Measurements from ENCODE around the gene EPAS1.

The EPAS1 gene

DNA sequence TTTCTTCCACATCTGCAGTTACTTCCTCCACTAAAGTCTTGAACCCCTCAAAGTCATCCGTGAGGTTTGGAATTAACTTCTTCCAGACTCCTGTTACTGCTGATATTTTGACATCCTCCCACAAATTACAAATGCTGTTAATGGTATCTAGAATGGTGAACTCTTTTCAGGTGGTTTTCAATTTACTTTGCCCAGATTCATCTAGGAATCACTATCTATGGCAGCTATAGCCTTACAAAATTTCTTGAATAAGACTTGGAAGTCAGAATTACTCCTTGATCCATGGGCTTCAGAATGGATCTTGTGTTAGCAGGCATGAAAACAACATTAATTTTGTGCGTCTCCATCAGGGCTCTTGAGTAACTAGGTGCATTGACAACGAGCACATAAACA is 19.9 kb downstream of the EPAS1 start:
- H3K36me3 ChIP-seq (ENCODE audit: control insufficient read depth, insufficient read depth, low read length): no peaks in the 10 kb centered on the region
- no peak overlapping the region for H3K9ac ChIP-seq (ENCODE audit: low read length)
- H3K9me3 ChIP-seq (ENCODE audit: control insufficient read depth, low read length): no peaks in the 10 kb centered on the region
- no peak overlapping the region for H3K4me3 ChIP-seq (ENCODE audit: low read length)
- peaks cover 42% of the 10 kb centered on the region for H3K4me1 ChIP-seq (ENCODE audit: control insufficient read depth, insufficient read depth, low read length)
- H3K27me3 ChIP-seq (ENCODE audit: control insufficient read depth, insufficient read depth, low read length): no peaks in the 10 kb centered on the region

DNA sequence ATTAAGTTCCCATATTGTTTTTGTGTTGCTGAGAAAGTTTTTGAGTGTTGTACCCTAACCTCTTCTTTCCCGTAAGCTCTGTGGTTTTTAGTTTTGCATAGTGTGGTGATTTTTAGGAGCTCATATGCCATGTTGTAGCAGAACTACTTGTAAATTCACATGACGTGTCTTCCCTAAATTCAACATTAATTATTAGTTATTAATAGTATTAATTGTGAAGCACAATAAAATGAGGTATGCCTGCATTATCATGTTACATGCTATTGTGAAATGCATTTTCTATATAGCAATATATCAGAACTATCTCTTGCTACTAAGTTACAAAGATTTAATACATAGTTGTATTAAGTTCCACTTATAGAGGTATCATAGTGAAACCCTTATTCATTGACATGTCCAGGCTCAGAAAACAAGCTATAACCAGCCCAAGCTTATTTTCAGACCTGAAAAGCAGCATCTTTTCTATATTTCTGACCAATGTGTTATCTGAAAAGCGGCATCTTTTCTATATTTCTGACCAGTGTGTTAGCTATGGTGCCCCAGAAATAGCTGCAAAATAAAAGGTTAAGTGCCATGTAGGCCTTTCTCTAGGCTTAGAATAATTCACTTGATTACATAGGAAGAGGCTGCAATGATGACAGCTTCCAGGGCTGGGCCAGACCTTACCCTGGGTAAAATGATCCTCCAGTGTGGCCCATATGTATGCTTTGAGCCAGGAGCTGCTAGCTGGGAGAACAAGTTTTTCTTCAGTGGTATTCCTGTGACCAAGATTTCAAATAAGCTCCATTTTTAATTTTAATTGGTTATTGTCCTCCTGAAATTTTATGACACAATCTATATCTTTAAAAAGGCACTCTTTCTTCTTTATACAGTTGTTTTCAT is 21.6 kb downstream of the EPAS1 start:
- Histone ChIP-seq H3K4me1 (ENCODE audit: control insufficient read depth, insufficient read depth, low read length) (peaks cover 50% of the 10 kb centered on the region), H3K4me3 (ENCODE audit: low read length) (no peak overlapping the region), H3K9me3 (ENCODE audit: control insufficient read depth, low read length) (no peaks in the 10 kb centered on the region), H3K27me3 (ENCODE audit: control insufficient read depth, insufficient read depth, low read length) (no peaks in the 10 kb centered on the region), H3K36me3 (ENCODE audit: control insufficient read depth, insufficient read depth, low read length) (no peaks in the 10 kb centered on the region), H3K9ac (ENCODE audit: low read length) (no peak overlapping the region)

DNA sequence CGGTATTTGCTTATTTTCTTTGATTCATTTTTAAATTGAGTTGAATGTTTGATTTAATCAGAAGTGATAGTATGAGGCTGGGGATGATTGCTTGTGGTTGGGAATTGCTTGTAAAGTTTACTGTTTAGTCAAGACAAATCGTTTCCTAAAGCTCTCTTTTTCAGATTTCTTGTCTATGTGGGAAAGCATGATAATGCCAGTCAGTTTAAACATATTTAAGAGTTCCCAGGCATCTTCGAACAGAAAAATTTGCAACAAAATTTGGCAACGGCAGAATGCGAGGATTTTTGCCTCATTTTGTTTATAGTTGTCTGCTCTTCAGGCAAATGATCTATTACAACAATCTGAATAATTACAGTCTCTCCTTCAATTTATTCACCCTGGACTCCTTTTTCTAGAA is 22.5 kb downstream of the EPAS1 start:
- Histone ChIP-seq H3K4me1 (ENCODE audit: control insufficient read depth, insufficient read depth, low read length) (peaks cover 44% of the 10 kb centered on the region), H3K9ac (ENCODE audit: low read length) (peak overlapping the region; percentile 2), H3K27me3 (ENCODE audit: control insufficient read depth, insufficient read depth, low read length) (no peaks in the 10 kb centered on the region), H3K4me3 (ENCODE audit: low read length) (no peak overlapping the region), H3K9me3 (ENCODE audit: control insufficient read depth, low read length) (no peaks in the 10 kb centered on the region), H3K36me3 (ENCODE audit: control insufficient read depth, insufficient read depth, low read length) (no peaks in the 10 kb centered on the region)

DNA sequence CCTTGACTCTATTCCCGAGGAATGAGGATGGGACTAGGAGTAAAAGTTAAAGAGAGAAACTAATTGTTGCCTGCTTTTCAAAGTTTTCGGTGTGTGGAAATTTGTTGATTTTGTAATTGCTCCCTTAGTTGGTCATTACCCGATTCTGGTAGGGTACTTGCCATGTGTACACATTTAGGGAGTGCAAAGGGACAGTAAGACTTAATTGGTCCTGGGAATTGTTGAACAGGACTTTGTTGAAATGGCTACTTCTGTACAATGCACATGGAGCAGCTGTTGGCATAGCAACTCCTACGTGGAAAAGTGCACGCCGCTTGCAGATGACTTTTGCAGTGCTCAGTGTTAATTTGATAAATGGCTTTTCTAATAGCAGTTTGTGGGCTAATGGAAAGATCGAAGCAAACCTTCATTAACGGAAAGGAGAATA is 22.9 kb downstream of the EPAS1 start:
- peak overlapping the region; percentile 2 for H3K9ac ChIP-seq (ENCODE audit: low read length)
- H3K27me3 ChIP-seq (ENCODE audit: control insufficient read depth, insufficient read depth, low read length): no peaks in the 10 kb centered on the region
- H3K4me1 ChIP-seq (ENCODE audit: control insufficient read depth, insufficient read depth, low read length): peaks cover 40% of the 10 kb centered on the region
- no peak overlapping the region for H3K4me3 ChIP-seq (ENCODE audit: low read length)
- H3K9me3 ChIP-seq (ENCODE audit: control insufficient read depth, low read length): no peaks in the 10 kb centered on the region
- no peaks in the 10 kb centered on the region for H3K36me3 ChIP-seq (ENCODE audit: control insufficient read depth, insufficient read depth, low read length)

DNA sequence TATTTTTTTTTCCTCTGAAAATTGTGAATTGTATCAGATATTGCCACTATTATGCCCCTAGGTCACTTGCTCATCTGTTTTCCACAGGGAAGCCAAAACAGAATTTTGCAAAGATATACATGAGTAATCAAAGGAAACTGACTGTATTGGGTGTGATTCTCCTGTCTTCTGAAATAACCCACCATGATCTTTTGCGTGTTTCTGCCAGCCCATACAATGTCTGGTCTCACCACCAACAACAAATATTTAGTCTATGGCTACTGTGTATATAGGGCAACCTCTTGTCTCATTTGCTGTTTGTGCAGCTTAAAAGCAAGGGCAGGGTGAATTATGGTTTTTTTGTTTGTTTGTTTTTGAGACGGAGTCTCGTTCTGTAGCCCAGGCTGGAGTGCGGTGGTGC is 26.5 kb downstream of the EPAS1 start:
- H3K4me1 ChIP-seq (ENCODE audit: control insufficient read depth, insufficient read depth, low read length): peaks cover 31% of the 10 kb centered on the region

DNA sequence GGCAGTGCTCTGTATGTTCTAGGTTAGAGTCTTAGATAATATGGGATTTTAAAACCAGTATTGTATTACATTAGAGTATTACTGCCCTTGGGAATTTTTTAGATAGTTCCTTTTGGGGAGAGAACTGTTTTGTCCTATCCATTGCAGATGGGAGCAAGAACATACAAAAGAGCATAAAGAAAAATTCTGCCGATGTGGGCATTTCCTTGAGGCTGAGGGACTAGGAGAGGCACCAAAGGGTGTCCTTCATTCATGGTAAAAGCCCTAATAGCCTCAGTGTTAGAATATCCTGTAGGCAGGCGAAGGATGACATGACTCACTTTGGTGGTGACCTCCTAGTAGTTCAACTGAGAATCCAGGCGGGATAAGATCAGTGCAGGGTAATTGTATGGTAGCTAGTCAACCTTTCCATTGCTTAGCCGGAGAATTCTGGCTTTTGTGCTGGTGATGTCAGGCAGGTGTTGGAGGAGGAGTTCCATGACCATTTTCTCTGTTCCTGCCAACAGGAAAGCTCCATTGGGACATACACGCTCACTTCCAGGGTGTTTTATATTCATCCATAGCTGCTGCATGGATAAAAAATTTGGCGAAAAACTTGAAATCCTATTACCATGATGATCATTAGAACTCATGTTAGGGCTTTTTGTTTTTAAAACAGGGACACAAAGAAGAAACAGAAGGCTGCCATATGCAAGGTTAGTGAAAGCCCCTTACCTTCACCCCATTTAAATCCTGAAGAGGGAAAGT is 28.1 kb downstream of the EPAS1 start:
- Histone ChIP-seq H3K9me3 (ENCODE audit: control insufficient read depth, low read length) (no peaks in the 10 kb centered on the region), H3K4me1 (ENCODE audit: control insufficient read depth, insufficient read depth, low read length) (peaks cover 24% of the 10 kb centered on the region), H3K4me3 (ENCODE audit: low read length) (no peak overlapping the region), H3K9ac (ENCODE audit: low read length) (no peak overlapping the region), H3K36me3 (ENCODE audit: control insufficient read depth, insufficient read depth, low read length) (no peaks in the 10 kb centered on the region), H3K27me3 (ENCODE audit: control insufficient read depth, insufficient read depth, low read length) (no peaks in the 10 kb centered on the region)

More for the DNA sequence above, 26.5 kb downstream of the EPAS1 start:
- Histone ChIP-seq H3K9me3 (ENCODE audit: control insufficient read depth, low read length) (no peaks in the 10 kb centered on the region), H3K4me3 (ENCODE audit: low read length) (no peak overlapping the region), H3K9ac (ENCODE audit: low read length) (no peak overlapping the region), H3K36me3 (ENCODE audit: control insufficient read depth, insufficient read depth, low read length) (no peaks in the 10 kb centered on the region), H3K27me3 (ENCODE audit: control insufficient read depth, insufficient read depth, low read length) (no peaks in the 10 kb centered on the region)

DNA sequence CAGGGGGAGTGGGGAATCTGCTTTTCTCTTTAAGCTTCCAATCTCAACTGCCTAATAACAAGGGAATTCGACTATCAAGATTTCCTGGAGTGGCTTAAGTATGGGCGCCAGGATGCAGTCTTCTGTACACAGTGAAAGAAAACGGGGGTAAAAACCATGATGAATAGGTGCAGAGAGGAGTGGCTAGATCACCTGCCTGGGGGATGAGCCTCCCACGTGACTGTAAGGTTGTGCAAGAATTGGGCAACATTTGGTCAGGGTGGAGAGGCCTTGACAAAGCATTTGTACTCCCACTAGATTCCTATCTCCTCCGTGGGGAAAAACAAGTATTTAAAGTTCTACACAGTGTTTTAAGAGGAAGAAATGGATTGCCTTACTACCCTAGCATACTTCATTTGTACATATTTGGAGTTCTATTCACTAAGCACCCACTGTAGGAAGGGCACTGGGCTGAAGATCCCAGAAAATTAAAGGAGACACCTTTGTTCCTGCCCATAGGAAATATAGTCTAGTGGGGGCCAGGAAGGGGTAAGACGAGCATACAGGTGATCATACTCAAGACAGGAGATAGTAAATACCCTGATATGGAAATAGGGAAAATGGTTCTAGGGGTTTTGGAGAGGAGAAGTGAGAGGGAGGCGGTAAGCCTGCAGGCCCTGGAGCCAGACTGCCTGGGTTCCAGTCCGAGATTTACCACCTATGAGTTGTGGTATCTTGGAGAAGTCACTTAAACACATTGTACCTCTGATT is 29.2 kb downstream of the EPAS1 start:
- no peak overlapping the region for H3K9ac ChIP-seq (ENCODE audit: low read length)
- H3K4me3 ChIP-seq (ENCODE audit: low read length): no peak overlapping the region
- no peaks in the 10 kb centered on the region for H3K9me3 ChIP-seq (ENCODE audit: control insufficient read depth, low read length)
- no peaks in the 10 kb centered on the region for H3K27me3 ChIP-seq (ENCODE audit: control insufficient read depth, insufficient read depth, low read length)
- no peaks in the 10 kb centered on the region for H3K36me3 ChIP-seq (ENCODE audit: control insufficient read depth, insufficient read depth, low read length)
- H3K4me1 ChIP-seq (ENCODE audit: control insufficient read depth, insufficient read depth, low read length): peaks cover 34% of the 10 kb centered on the region

DNA sequence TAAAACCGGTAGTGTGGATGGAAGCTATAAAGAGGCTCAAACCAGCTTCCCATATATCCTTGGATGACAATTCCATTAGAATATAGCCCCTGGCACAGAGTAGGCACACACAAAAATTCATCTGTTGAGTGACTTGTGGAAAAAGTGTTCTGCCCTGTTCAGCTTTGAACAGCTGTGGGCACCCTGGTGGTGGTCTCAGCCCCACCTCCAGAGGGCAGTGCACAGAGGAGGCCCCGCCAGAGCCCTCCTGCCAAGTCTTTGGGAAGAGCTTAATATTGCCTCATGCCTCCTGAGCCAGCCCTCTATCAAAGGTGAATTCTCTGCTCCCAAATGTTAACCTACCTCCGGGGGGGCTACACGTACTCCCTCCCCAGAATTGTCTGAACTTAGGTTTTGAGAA is 30.4 kb downstream of the EPAS1 start:
- Histone ChIP-seq H3K9me3 (ENCODE audit: control insufficient read depth, low read length) (no peaks in the 10 kb centered on the region), H3K4me3 (ENCODE audit: low read length) (no peak overlapping the region), H3K27me3 (ENCODE audit: control insufficient read depth, insufficient read depth, low read length) (no peaks in the 10 kb centered on the region), H3K9ac (ENCODE audit: low read length) (no peak overlapping the region), H3K36me3 (ENCODE audit: control insufficient read depth, insufficient read depth, low read length) (no peaks in the 10 kb centered on the region), H3K4me1 (ENCODE audit: control insufficient read depth, insufficient read depth, low read length) (peaks cover 39% of the 10 kb centered on the region)

DNA sequence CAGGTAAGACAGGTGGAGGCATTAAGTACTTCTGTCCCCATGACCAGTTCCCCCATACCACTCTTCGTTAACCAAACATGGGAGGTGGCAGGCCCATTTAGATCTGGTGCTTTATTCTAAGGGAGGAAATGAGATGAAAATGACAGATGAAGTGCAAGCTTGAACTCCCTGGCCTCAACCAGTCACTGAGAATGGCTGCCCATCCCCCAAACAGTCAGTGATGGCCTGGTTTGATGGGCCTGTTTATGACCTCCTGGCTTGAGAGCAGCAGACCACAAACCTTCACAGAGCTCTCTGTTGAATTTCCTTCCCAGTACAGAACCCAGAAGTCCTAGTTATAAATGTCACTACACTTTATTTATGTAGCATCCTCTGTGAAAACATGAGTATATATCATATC is 31.1 kb downstream of the EPAS1 start:
- Histone ChIP-seq H3K9ac (ENCODE audit: low read length) (no peak overlapping the region), H3K4me1 (ENCODE audit: control insufficient read depth, insufficient read depth, low read length) (peaks cover 45% of the 10 kb centered on the region), H3K9me3 (ENCODE audit: control insufficient read depth, low read length) (no peaks in the 10 kb centered on the region), H3K27me3 (ENCODE audit: control insufficient read depth, insufficient read depth, low read length) (no peaks in the 10 kb centered on the region), H3K4me3 (ENCODE audit: low read length) (no peak overlapping the region), H3K36me3 (ENCODE audit: control insufficient read depth, insufficient read depth, low read length) (no peaks in the 10 kb centered on the region)

DNA sequence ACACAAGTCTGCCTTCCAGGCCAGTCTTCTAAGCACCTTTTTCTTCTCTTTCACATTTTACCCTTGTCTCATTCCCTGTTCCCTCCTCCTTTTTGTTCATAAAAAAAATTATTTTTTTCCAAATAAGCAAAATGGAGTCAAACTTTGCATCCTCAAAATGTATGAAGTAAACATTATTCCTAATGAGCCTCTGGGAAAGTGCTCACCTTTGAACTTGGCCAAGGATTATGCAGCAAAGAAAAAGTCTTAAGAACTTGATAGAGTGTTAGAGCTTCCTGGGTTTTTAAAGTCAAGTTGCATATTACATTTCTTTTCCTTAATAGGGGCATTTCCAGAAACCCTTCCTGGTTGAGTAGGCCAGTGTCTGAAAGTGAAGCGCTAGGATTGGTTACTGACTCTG is 31.6 kb downstream of the EPAS1 start:
- Histone ChIP-seq H3K9ac (ENCODE audit: low read length) (no peak overlapping the region), H3K4me1 (ENCODE audit: control insufficient read depth, insufficient read depth, low read length) (peaks cover 43% of the 10 kb centered on the region), H3K9me3 (ENCODE audit: control insufficient read depth, low read length) (no peaks in the 10 kb centered on the region), H3K36me3 (ENCODE audit: control insufficient read depth, insufficient read depth, low read length) (no peaks in the 10 kb centered on the region), H3K27me3 (ENCODE audit: control insufficient read depth, insufficient read depth, low read length) (no peaks in the 10 kb centered on the region), H3K4me3 (ENCODE audit: low read length) (no peak overlapping the region)

DNA sequence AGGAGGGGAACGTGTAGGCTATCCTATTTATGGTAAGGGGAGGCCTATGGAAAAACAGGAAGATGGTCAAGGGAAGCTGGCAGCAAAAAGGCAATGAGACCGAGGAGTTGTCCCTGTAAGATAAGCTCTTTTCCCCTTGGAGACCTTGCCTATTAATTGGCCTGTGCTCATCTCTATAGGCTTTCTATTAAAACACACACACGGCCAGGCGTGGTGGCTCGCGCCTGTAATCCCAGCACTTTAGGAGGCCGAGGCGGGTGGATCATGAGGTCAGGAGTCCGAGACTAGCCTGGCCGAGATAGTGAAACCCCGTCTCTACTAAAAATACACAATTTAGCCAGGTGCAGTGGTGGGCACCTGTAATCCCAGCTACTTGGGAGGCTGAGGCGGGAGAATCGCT is 32.1 kb downstream of the EPAS1 start:
- Histone ChIP-seq H3K4me1 (ENCODE audit: control insufficient read depth, insufficient read depth, low read length) (peaks cover 48% of the 10 kb centered on the region), H3K27me3 (ENCODE audit: control insufficient read depth, insufficient read depth, low read length) (no peaks in the 10 kb centered on the region), H3K36me3 (ENCODE audit: control insufficient read depth, insufficient read depth, low read length) (no peaks in the 10 kb centered on the region), H3K9me3 (ENCODE audit: control insufficient read depth, low read length) (no peaks in the 10 kb centered on the region), H3K4me3 (ENCODE audit: low read length) (no peak overlapping the region), H3K9ac (ENCODE audit: low read length) (no peak overlapping the region)

All from mucosa of stomach (tissue), 1 donor.